ENCODE measurements around the gene TPD52L2. TPM values are rescaled to one million over a fixed set of nuclear protein-coding genes. Genes with fewer than 3 reads are reported as not detected.
"Not testable (repeated sequence)": the region's sequence is repeated elsewhere in the genome, so short reads cannot be mapped to it uniquely, and the experiment has no call there.

Gene TPD52L2
- polyA plus RNA-seq, 3 donors = 80.6 to 82.1 (median 81.3) TPM

- no peak for DNase-seq (ENCODE audit: low read depth in 3 of 3, low spot score in 2 of 3)
Measured at GRCh38 chr20:63877755-63878470, 12.8 kb downstream of the TPD52L2 start.

- no peak for DNase-seq (ENCODE audit: low read depth in 3 of 3, low spot score in 2 of 3)
Measured at GRCh38 chr20:63878899-63879663, 14.0 kb downstream of the TPD52L2 start.

- DNase-seq (ENCODE audit: low read depth in 3 of 3, low spot score in 2 of 3) = not testable (repeated sequence)
Measured at GRCh38 chr20:63880901-63881300, 15.8 kb downstream of the TPD52L2 start.

- no peak for DNase-seq (ENCODE audit: low read depth in 3 of 3, low spot score in 2 of 3)
Measured at GRCh38 chr20:63881451-63882226, 16.6 kb downstream of the TPD52L2 start.

- DNase-seq (ENCODE audit: low read depth in 3 of 3, low spot score in 2 of 3) = no peak
Measured at GRCh38 chr20:63882257-63883200, 17.5 kb downstream of the TPD52L2 start.

- no peak for DNase-seq (ENCODE audit: low read depth in 3 of 3, low spot score in 2 of 3)
Measured at GRCh38 chr20:63883201-63883593, 18.1 kb downstream of the TPD52L2 start.

- DNase-seq (ENCODE audit: low read depth in 3 of 3, low spot score in 2 of 3) = no peak
Measured at GRCh38 chr20:63884506-63885263, 19.6 kb downstream of the TPD52L2 start.

- DNase-seq (ENCODE audit: low read depth in 3 of 3, low spot score in 2 of 3) = no peak
Measured at GRCh38 chr20:63885264-63886053, 20.4 kb downstream of the TPD52L2 start.

GRCh38 chr20:63886054-63886419, 21.0 kb downstream of the TPD52L2 start:
- no peak for DNase-seq (ENCODE audit: low read depth in 3 of 3, low spot score in 2 of 3)

- DNase-seq (ENCODE audit: low read depth in 3 of 3, low spot score in 2 of 3) = no peak
Measured at GRCh38 chr20:63886921-63887320, 21.9 kb downstream of the TPD52L2 start.

- DNase-seq (ENCODE audit: low read depth in 3 of 3, low spot score in 2 of 3) = no peak
Measured at GRCh38 chr20:63889241-63890200, 24.5 kb downstream of the TPD52L2 start.

- no peak for DNase-seq (ENCODE audit: low read depth in 3 of 3, low spot score in 2 of 3)
Measured at GRCh38 chr20:63890201-63890576, 25.1 kb downstream of the TPD52L2 start.

- DNase-seq (ENCODE audit: low read depth in 3 of 3, low spot score in 2 of 3) = no peak
Measured at GRCh38 chr20:63890616-63891015, 25.5 kb downstream of the TPD52L2 start.

- DNase-seq (ENCODE audit: low read depth in 3 of 3, low spot score in 2 of 3) = no peak
Measured at GRCh38 chr20:63891061-63892002, 26.3 kb downstream of the TPD52L2 start.

- no peak for DNase-seq (ENCODE audit: low read depth in 3 of 3, low spot score in 2 of 3)
Measured at GRCh38 chr20:63892402-63892801, 27.3 kb downstream of the TPD52L2 start.

GRCh38 chr20:63893999-63894357, 28.9 kb downstream of the TPD52L2 start:
- DNase-seq (ENCODE audit: low read depth in 3 of 3, low spot score in 2 of 3) = no peak

All from right renal cortex interstitium (tissue), 3 donors.